Activated CD4-positive, alpha-beta T cell treated with anti-CD3 and anti-CD28 coated beads, Interleukin-2, amount 50 U/mL, for 16 hours (primary cell): ENCODE results near the gene SCAMP2.

Source experiments
- DNase-seq: peaks from one replicate; pipeline ENCODE4 v3.0.0-alpha.2; 2020

Gene SCAMP2

GRCh38 chr15:74815961-74816360, 57.2 kb downstream of the SCAMP2 start:
- no peak for DNase-seq

GRCh38 chr15:74815121-74815934, 57.8 kb downstream of the SCAMP2 start:
- DNase-seq = no peak

DNA sequence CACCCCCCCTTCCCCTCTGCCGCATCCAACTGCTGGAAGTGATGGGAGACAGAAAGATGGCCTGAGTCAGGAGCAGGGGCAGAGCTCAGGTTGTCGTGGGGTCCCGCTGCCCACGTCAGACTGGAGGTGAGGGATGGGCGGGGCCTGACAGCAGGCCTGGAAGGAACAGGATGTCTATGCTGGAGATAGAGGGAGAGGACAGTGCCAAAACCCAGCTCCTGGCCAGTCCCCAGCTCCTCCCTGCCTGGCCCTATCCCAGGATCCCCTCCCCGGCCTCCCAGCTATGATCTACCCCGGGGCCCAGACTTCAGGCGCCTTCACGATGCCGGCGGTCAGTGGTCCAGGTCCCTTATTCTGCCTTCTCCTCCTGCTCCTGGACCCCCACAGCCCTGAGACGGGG, 60.6 kb downstream of the SCAMP2 start, which contains the start of gene LMAN1L:
Gene LMAN1L, plus strand, starts transcription at position 303 of the 400 bp plus-strand sequence. Its CDS starts 20 bp downstream, at position 323.
- no peak for DNase-seq

- DNase-seq = no peak
These were observed 63.2 kb downstream of the SCAMP2 start for GRCh38 chr15:74809956-74810355.

DNA sequence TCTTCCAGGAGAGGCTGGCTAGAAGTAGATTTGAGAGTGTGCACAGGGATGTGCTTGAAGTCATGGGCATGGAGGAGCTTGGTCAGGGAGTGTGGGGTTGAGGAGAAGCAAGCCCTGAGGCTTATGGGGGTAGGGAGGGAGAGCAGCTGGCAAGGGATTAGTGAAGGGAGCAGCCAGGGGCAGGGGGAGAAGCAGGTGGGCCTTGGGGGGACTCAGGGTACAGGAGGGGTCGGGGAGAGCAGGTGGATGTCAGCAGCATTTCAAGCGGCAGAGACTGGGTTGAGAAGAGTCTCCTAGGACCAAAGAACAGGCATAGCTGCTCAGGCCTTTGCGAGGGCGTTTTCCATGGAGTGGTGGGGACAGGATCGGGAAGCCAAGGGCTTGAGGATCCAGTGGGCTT, 63.9 kb downstream of the SCAMP2 start:
- no peak for DNase-seq

DNA sequence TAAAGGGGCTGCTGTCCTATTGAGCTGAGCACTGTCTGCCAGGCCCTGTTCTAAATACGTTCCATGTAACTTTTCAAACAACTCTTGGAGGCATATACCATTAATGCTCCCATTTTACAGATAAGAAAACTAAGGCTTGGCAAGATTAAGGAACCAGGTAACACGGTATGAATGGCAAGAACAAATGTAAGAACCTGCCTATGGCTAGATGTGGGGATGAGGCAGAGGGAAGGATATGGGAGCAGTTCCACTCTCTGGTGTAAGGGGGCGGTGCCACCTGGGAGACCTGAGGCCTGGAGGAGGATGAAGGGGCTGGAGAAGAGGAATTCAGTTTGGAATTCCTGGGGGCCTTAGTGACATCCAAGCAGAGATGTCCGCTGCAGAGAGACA, 64.3 kb downstream of the SCAMP2 start:
- no peak for DNase-seq

DNA sequence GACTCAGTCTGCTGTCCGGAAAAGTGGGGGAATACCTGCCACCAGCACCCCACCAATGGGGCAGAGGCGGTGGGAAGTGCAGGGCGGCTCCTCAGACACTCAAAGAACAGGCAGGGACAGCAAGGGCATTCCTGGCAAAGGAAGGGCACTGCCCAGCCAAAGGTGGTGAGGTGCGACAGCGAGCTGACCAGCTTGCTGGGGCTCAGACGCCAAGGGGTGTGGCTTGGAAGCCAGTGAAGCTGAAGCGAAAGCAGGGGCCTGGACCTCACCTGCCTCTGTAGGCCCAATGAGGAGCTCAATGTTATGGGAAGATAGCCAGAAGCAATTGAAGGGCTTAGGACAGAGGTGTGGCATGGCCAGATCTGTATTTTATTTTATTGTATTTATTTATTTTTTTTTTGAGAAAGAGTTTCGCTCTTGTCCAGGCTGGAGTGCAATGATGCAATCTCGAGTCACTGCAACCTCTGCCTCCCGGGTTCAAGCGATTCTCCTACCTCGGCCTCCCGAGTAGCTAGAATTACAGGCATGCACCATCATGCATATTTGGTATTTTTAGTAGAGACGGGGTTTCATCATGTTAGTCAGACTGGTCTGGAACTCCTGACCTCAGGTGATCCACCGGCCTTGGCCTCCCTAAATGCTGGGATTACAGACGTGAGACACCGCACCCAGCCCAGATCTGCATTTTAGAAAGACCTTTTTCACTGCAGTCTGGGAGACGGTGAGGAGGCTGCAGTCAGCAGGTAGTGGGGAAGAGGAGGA, 64.9 kb downstream of the SCAMP2 start:
- no peak for DNase-seq

- DNase-seq = no peak
These were observed 65.9 kb downstream of the SCAMP2 start for GRCh38 chr15:74807282-74807681.

DNA sequence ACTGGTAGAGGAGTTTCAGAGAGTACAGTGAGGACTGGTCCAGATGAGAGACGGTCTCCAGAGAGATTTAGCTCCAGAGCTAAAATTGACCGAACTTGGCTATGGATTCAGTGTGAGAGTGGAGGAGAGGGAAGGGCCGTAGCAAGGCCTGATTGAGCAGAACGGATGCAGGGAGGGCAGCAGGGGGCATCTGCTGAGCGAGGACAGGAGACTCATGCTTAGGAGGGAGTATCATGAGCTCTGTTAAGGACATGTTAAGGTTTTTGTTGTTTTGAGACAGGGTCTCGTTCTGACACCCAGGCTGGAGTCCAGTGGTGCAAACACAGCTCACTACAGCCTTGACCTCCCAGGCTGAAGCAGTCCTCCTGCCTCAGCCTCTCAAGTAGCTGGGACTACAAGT, 68.2 kb downstream of the SCAMP2 start:
- DNase-seq = no peak

GRCh38 chr15:74802862-74803447, 70.2 kb downstream of the SCAMP2 start:
- no peak for DNase-seq

DNA sequence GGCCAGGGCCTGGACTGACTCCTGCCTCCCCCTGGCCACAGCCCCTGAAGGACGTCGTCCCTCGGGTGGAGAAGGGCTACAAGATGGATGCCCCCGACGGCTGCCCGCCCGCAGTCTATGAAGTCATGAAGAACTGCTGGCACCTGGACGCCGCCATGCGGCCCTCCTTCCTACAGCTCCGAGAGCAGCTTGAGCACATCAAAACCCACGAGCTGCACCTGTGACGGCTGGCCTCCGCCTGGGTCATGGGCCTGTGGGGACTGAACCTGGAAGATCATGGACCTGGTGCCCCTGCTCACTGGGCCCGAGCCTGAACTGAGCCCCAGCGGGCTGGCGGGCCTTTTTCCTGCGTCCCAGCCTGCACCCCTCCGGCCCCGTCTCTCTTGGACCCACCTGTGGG, 70.9 kb downstream of the SCAMP2 start:
- no peak for DNase-seq

DNA sequence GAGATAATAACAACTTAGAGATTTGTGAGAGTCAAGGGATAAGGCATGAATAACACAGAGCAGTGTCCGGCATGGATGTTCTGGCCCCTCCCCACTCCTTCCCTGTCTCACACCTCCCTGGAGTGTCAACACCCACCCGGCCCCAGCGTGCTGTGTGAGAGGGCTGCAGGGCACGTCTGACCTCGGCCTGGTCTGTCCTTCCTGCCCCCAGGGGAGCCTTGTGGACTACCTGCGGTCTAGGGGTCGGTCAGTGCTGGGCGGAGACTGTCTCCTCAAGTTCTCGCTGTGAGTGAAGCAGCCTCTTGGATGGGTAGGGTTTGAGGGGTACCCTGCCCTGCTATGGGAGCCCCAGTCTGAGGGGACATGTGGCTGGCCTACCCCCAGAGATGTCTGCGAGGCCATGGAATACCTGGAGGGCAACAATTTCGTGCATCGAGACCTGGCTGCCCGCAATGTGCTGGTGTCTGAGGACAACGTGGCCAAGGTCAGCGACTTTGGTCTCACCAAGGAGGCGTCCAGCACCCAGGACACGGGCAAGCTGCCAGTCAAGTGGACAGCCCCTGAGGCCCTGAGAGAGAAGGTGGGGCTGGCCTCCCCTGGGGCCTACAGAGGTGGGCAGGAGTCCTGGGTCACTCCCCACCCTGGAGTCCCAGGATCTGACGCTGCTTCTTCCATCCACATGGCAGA, 71.7 kb downstream of the SCAMP2 start:
- no peak for DNase-seq

GRCh38 chr15:74800559-74801094, 72.5 kb downstream of the SCAMP2 start:
- no peak for DNase-seq

DNA sequence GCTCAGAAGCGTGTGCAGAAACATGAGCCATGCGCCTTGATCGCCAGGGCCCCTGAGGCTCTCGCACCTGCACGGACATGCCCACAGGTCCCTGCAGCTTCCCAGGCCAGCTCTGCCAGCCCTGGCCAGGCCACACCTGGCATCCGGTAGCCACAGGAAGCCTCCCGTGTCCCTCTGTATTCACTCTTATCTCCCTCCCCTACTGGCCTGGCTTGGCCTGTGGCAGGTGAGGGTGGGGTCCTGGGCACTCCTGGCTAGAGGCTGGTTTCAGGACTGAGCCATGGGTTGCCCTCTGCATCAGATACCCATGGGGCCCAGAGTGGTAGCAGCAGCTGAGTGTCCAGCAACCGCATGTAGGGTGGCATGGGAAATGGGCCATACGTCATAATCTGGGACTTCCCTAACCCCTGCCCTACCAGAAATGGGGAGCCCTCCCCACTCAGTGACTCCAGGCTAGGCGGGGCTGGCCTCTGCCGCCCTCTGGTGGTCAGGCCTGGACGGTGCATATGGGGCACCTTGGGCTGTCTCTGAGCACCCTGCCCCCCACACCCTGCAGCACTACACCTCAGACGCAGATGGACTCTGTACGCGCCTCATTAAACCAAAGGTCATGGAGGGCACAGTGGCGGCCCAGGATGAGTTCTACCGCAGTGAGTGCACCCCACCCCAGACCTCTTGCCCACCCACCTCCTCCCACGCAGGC, 73.2 kb downstream of the SCAMP2 start:
- peak; percentile 87 for DNase-seq

DNA sequence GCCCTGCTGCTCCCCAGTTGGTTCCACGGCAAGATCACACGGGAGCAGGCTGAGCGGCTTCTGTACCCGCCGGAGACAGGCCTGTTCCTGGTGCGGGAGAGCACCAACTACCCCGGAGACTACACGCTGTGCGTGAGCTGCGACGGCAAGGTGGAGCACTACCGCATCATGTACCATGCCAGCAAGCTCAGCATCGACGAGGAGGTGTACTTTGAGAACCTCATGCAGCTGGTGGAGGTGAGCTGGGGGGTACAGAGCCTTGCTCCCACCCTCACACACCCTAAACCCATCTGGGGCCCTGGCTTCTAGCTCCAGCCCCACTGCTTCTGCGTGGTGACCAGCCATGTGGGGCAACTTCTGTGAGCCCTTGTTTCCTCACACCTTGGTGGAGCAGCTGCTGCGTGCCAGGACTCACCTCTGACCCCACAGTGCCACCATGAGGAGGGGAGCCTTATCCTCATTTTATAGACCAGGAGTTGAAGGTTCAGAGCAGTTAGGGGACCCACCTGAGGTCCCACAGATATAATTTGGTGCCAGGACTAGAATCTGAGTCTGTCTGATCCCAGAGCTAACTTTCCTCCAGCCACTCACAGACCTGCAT, 73.8 kb downstream of the SCAMP2 start:
- DNase-seq = no peak

GRCh38 chr15:74798388-74799254, 74.5 kb downstream of the SCAMP2 start:
- DNase-seq = no peak

- no peak for DNase-seq
These were observed 77.1 kb downstream of the SCAMP2 start for GRCh38 chr15:74795966-74796625.

GRCh38 chr15:74794970-74795349, 78.2 kb downstream of the SCAMP2 start:
- no peak for DNase-seq

DNA sequence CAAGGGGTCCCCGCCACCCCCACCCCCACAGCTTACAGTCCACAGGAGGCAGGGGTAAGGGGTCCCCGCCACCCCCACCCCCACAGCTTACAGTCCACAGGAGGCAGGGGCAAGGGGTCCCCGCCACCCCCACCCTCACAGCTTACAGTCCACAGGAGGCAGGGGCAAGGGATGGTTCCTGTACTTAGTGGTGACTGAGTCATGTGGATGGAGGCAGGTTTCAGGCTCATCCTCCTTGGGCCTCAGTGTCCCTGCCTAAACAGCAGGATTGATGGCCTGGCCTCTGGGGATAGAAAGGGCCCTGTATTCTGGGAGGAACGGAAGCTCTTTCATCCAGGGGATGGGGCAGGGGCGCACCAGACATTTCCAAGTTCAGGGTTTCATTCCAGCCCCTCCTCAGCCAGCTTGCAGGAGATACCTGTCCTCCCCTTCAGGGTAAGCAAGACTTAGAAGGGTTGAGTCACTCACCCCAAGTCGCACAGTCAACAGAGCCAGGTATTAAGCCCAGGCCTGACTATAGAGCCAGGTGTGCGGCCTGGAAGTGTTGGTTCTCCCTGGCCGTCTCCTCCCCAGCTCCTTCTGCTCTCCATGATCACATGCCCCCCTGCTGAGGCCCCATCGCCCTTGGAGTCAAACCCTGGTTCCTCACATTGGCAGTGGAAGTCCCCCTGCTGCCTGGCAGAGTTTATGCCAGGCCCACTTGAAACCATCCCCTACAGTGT, 78.8 kb downstream of the SCAMP2 start:
- DNase-seq = no peak
